Keratinocyte (primary cell): ENCODE data around the gene DMGDH. TPM values are rescaled to one million over a fixed set of nuclear protein-coding genes. Genes with fewer than 3 reads are reported as not detected.

Experiments
- DNase-seq: peaks from one replicate; pipeline ENCODE4 v3.0.0-alpha.2; 2011; ENCODE audit warnings: low read depth, missing footprints, low spot score
- FAIRE-seq: peaks from 2 replicates; lab custom pipeline; 2011; peaks lifted over from hg19 to GRCh38; lab: Jason Lieb, UNC
- H2AFZ ChIP-seq: 2 replicates; pipeline ENCODE4 v1.6.0; 2012; ENCODE audit warnings: low read length, control low read depth, inconsistent platforms; ENCODE audit not compliant: control insufficient read depth
- H3K27ac ChIP-seq: 2 replicates; pipeline ENCODE4 v1.5.1; 2011; ENCODE audit warnings: low read length; ENCODE audit not compliant: control insufficient read depth, insufficient read depth
- H3K27me3 ChIP-seq: 3 replicates; pipeline ENCODE4 v1.6.0; 2011; ENCODE audit warnings: low read length; ENCODE audit not compliant: control insufficient read depth, insufficient read depth; ENCODE audit errors: extremely low read depth
- H3K36me3 ChIP-seq, 2 experiments: 2 replicates in 1 of 2; 3 replicates in 1 of 2; pipeline ENCODE4 v1.5.1; 2011; ENCODE audit warnings: low read length in 2 of 2, mild to moderate bottlenecking in 1 of 2; ENCODE audit not compliant: control insufficient read depth in 2 of 2, insufficient read depth in 2 of 2; ENCODE audit errors: extremely low read depth in 1 of 2
- H3K4me1 ChIP-seq: 3 replicates; pipeline ENCODE4 v1.5.1; 2011; ENCODE audit warnings: low read length; ENCODE audit not compliant: control insufficient read depth, insufficient read depth; ENCODE audit errors: extremely low read depth
- H3K4me2 ChIP-seq: 3 replicates; pipeline ENCODE4 v1.6.0; 2011; ENCODE audit warnings: low read depth, low read length; ENCODE audit not compliant: control insufficient read depth, insufficient read depth; ENCODE audit errors: extremely low read depth
- H3K4me3 ChIP-seq, 3 experiments: fragments of 200-600 bp in 1 of 3; sonication (generic) in 1 of 3; 2 replicates in 2 of 3; 3 replicates in 1 of 3; pipeline ENCODE4 v1.5.1; 2011 to 2016; ENCODE audit warnings: low read length in 3 of 3, mild to moderate bottlenecking in 3 of 3, control low read depth in 2 of 3, inconsistent platforms in 1 of 3, low read depth in 1 of 3, mixed read lengths in 1 of 3, mixed run types in 1 of 3, moderate library complexity in 1 of 3; ENCODE audit not compliant: control insufficient read depth in 2 of 3, insufficient read depth in 2 of 3; ENCODE audit errors: extremely low read depth in 1 of 3
- H3K79me2 ChIP-seq: 2 replicates; pipeline ENCODE4 v1.6.0; 2012; ENCODE audit warnings: low read length; ENCODE audit not compliant: control insufficient read depth, insufficient read depth
- H3K9ac ChIP-seq: 3 replicates; pipeline ENCODE4 v1.6.0; 2011; ENCODE audit warnings: low read length; ENCODE audit not compliant: control insufficient read depth, insufficient read depth; ENCODE audit errors: extremely low read depth
- H3K9me1 ChIP-seq: 3 replicates; pipeline ENCODE4 v1.6.0; 2011; ENCODE audit warnings: low read length; ENCODE audit not compliant: control insufficient read depth, insufficient read depth; ENCODE audit errors: extremely low read depth
- H3K9me3 ChIP-seq: 2 replicates; pipeline ENCODE4 v1.5.1; 2012; ENCODE audit warnings: low read depth, low read length; ENCODE audit not compliant: control insufficient read depth
- H4K20me1 ChIP-seq: 3 replicates; pipeline ENCODE4 v1.6.0; 2011; ENCODE audit warnings: low read length; ENCODE audit not compliant: control insufficient read depth, insufficient read depth; ENCODE audit errors: extremely low read depth
- CTCF ChIP-seq, 3 experiments: IDR thresholded peaks in 1 of 3; conservative IDR thresholded peaks in 1 of 3; optimal IDR thresholded peaks in 1 of 3; 2 replicates in 2 of 3; 3 replicates in 1 of 3; pipeline versions ENCODE3 to v1.5.1; 2011; ENCODE audit warnings: low read length in 3 of 3, mild to moderate bottlenecking in 3 of 3, moderate library complexity in 2 of 3, control low read depth in 1 of 3, inconsistent platforms in 1 of 3; ENCODE audit not compliant: insufficient read depth in 2 of 3; ENCODE audit errors: extremely low read depth in 1 of 3
- EZH2 ChIP-seq: IDR thresholded peaks from one replicate; pipeline ENCODE4 v1.6.1; 2012; ENCODE audit warnings: inconsistent platforms, mild to moderate bottlenecking, low read length, moderate library complexity
- dilution Hi-C: fragments of 300-500 bp; cut with MboI; formaldehyde crosslinking; loops from one replicate; pipeline ENCODE4 v1.7.0; 2020; ENCODE audit warnings: low sequenced_read_pairs; ENCODE audit not compliant: extremely low pct_ligation_motif_present
- polyA plus RNA-seq, 5 experiments: library from polyadenylated mRNA; depleted of rRNA in 3 of 5; stranded (reverse) in 3 of 5; stranded (forward) in 1 of 5; unstranded in 1 of 5; fragments of >200 nt; gene quantifications; 1 replicate in 1 of 5; 2 replicates in 3 of 5; 3 replicates in 1 of 5; pipeline versions ENCODE4 v1.2.1 to v1.2.3, GENCODE V29; 2011 to 2012; ENCODE audit warnings: missing spikeins in 2 of 5, low read depth in 1 of 5, low replicate concordance in 1 of 5

The DMGDH gene
- polyA plus RNA-seq, 1 donor (not counting 4 experiments of a cell fraction or from before 2014, with no cell fraction given), result 0.20 TPM

GRCh38 chr5:79023947-79024346 lies 45.5 kb downstream of the DMGDH start:
- TF ChIP-seq EZH2, result no peak
- no peak for TF ChIP-seq CTCF (optimal IDR thresholded peaks at IDR 0.05 in 1 of 3, IDR thresholded peaks at IDR 0.05 in 1 of 3, conservative IDR thresholded peaks at IDR 0.05 in 1 of 3; ENCODE audit: extremely low read depth in 1 of 3, insufficient read depth in 2 of 3, low read length in 3 of 3)
- H3K9ac ChIP-seq, result no peak overlapping the region
- DNase-seq, result no peak
- H2AFZ ChIP-seq, result no peak overlapping the region
- no peak overlapping the region for H3K27ac ChIP-seq
- peaks cover 10% of the 10 kb centered on the region for H3K27me3 ChIP-seq
- H4K20me1 ChIP-seq, result no peaks in the 10 kb centered on the region
- H3K9me1 ChIP-seq, result no peaks in the 10 kb centered on the region
- no peak overlapping the region for H3K4me3 ChIP-seq
- H3K9me3 ChIP-seq, result no peaks in the 10 kb centered on the region
- no peaks in the 10 kb centered on the region for H3K79me2 ChIP-seq
- dilution Hi-C loops, result no loop called here
- no peak for FAIRE-seq
- H3K4me2 ChIP-seq, result no peak overlapping the region
- H3K4me1 ChIP-seq, result peaks cover 4% of the 10 kb centered on the region
- H3K36me3 ChIP-seq, result no peaks in the 10 kb centered on the region

GRCh38 chr5:79023348-79023747 lies 46.1 kb downstream of the DMGDH start:
- FAIRE-seq (peak; percentile 26), DNase-seq (no peak)
- Histone ChIP-seq H3K4me1 (peaks cover 4% of the 10 kb centered on the region), H3K27ac (no peak overlapping the region), H3K79me2 (no peaks in the 10 kb centered on the region), H2AFZ (no peak overlapping the region), H3K4me2 (no peak overlapping the region), H3K9me1 (no peaks in the 10 kb centered on the region), H3K36me3 (no peaks in the 10 kb centered on the region), H3K9ac (no peak overlapping the region), H3K27me3 (peaks cover 10% of the 10 kb centered on the region), H3K4me3 (no peak overlapping the region), H3K9me3 (no peaks in the 10 kb centered on the region), H4K20me1 (no peaks in the 10 kb centered on the region)
- TF ChIP-seq EZH2 (no peak), CTCF (optimal IDR thresholded peaks at IDR 0.05 in 1 of 3, IDR thresholded peaks at IDR 0.05 in 1 of 3, conservative IDR thresholded peaks at IDR 0.05 in 1 of 3; ENCODE audit: extremely low read depth in 1 of 3, insufficient read depth in 2 of 3, low read length in 3 of 3) (no peak)
- dilution Hi-C loops, result no loop called here
